Vagina (tissue), 2 donors: ENCODE data around the gene KBTBD4.

Experiments
- POLR2A ChIP-seq, 2 donors: fragments of 450-650 bp; IDR thresholded peaks; one replicate each; pipeline ENCODE4 v1.6.1; 2017; ENCODE audit warnings: antibody characterized with exemption in 2 of 2, mild to moderate bottlenecking in 2 of 2, moderate library complexity in 2 of 2
- POLR2AphosphoS5 ChIP-seq, 2 donors: sonication (generic); formaldehyde crosslinking; IDR thresholded peaks; one replicate each; pipeline ENCODE4 v1.9.0; 2017; ENCODE audit warnings: antibody characterized with exemption in 2 of 2, mild to moderate bottlenecking in 2 of 2, low read depth in 1 of 2; ENCODE audit not compliant: insufficient read depth in 1 of 2
- TF ChIP-seq, protein P1 (sequence below), 3 experiments: fragments of 450-650 bp in 2 of 3; fragments of 200-600 bp in 1 of 3; sonication (generic) in 1 of 3; IDR thresholded peaks; one replicate each; pipeline ENCODE4 v1.5.1; 2017 to 2019; ENCODE audit warnings: antibody characterized with exemption in 3 of 3, mild to moderate bottlenecking in 2 of 3, moderate library complexity in 2 of 3

DNA sequence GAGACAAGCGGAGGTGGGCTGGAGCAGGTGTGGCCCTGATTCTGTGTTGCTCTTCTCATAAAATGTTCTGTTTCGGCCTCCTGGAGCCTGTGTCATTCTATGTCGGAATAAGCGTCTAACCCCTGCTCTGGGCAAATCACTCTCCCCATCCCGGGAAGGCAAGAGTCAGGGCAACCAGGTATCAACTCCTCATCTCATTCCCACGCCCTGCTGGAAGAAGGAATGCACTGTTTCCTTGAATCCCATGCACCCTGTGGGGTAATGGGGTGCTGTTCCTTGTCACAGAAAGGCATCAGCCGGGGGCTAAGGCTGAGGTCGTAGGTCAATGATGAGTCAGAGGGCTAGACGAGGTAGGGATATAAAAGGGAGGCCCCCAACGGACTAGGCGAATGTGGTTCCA lies 10.3 kb upstream of the KBTBD4 start:
- TF ChIP-seq, protein P1, sequence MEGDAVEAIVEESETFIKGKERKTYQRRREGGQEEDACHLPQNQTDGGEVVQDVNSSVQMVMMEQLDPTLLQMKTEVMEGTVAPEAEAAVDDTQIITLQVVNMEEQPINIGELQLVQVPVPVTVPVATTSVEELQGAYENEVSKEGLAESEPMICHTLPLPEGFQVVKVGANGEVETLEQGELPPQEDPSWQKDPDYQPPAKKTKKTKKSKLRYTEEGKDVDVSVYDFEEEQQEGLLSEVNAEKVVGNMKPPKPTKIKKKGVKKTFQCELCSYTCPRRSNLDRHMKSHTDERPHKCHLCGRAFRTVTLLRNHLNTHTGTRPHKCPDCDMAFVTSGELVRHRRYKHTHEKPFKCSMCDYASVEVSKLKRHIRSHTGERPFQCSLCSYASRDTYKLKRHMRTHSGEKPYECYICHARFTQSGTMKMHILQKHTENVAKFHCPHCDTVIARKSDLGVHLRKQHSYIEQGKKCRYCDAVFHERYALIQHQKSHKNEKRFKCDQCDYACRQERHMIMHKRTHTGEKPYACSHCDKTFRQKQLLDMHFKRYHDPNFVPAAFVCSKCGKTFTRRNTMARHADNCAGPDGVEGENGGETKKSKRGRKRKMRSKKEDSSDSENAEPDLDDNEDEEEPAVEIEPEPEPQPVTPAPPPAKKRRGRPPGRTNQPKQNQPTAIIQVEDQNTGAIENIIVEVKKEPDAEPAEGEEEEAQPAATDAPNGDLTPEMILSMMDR (IDR thresholded peaks at IDR 0.05) = no peak
- no peak for TF ChIP-seq POLR2AphosphoS5 (IDR thresholded peaks at IDR 0.05; ENCODE audit: insufficient read depth in 1 of 2, low read depth in 1 of 2)
- TF ChIP-seq POLR2A (IDR thresholded peaks at IDR 0.05) = no peak
